GM18520 (cell line): ENCODE data around the gene EPHA2.
"Not testable (repeated sequence)": the region's sequence is repeated elsewhere in the genome, so short reads cannot be mapped to it uniquely, and the experiment has no call there.

Experiments
- ATAC-seq: cut with Tn5 transposase; IDR thresholded peaks from one replicate; pipeline ENCODE4 v1.9.1; 2021; ENCODE audit not compliant: unreplicated experiment

Gene EPHA2

DNA sequence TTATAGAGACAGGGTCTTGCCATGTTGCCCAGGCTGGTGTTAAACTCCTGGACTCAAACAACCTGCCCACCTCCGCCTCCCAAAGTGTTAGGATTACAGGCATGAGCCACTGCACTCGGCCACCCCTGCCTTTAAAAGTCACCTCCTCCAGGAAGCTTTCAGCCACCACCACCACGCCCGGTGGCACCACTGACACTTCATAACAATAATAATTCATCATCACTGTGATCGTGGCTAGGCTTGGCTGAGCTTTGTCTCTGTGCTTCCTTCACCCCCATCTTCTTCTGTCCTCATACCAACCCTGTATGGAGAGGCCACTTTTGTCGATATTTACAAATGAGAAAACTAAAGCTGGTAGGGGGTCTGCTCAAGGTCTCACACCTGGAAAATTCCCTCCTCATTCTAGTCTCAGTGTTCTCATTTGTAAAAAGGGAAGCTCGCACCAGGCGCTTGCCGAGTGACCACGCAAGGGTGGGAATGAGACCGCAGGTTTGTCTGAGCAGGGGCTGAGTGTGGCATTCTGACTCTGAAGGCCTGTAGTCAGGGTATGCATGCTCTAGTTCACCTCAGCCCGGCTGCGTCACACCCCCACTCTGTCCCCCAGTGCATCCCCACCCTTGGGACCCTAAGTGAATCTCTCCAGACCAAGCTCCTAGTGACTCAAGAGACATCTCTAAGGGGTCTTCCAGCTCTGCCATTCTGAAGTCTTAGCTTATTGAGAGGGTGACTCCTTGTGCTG is 12.9 kb upstream of the EPHA2 start:
- ATAC-seq, result no peak

- ATAC-seq, result not testable (repeated sequence)
Observed at GRCh38 chr1:16168144-16168495, 12.3 kb upstream of the EPHA2 start.

GRCh38 chr1:16167331-16168143 is 11.7 kb upstream of the EPHA2 start:
- no peak for ATAC-seq

GRCh38 chr1:16166117-16166516 is 10.2 kb upstream of the EPHA2 start:
- no peak for ATAC-seq

GRCh38 chr1:16165548-16165947 is 9.7 kb upstream of the EPHA2 start:
- no peak for ATAC-seq

DNA sequence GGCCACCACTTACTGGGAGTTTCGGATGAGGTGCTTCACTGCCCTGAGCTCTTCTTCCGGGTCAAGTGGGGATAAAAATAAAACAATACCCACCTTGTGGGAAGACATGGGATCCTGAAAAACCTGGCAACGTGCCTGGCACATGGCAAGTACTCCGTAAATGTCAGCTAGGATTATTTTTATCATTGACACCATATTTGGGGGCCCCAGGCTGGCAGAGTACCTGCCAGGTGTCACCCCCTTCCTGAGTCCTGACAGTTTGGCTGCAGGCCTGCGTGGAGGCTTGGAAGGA is 9.2 kb upstream of the EPHA2 start:
- ATAC-seq, result no peak

GRCh38 chr1:16164213-16165072 is 8.6 kb upstream of the EPHA2 start:
- no peak for ATAC-seq

DNA sequence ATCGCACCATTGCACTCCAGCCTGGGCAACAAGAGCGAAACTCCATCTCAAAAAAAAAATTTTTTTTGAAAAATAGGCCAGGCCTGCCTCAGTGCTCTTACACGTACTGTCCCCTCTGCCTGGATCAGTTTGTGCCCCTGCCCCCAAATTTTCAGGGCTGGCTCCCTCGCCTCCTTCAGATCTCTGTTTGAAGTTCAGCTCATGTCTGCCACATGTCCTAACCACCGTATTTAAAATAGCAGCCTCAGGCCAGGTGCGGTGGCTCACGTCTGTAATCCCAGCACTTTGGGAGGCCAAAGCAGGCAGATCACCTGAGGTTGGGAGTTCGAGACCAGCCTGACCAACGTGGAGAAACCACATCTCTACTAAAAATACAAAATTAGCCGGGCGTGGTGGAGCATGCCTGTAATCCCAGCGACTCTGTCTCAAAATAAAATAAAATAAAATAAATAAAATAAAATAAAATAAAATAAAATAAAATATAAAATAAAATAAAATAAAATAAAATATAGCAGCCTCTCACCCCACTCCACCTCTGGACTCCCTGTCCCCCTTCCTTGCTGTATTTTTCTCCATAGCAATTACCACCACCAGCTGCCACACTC is 7.8 kb upstream of the EPHA2 start:
- ATAC-seq, result not testable (repeated sequence)

DNA sequence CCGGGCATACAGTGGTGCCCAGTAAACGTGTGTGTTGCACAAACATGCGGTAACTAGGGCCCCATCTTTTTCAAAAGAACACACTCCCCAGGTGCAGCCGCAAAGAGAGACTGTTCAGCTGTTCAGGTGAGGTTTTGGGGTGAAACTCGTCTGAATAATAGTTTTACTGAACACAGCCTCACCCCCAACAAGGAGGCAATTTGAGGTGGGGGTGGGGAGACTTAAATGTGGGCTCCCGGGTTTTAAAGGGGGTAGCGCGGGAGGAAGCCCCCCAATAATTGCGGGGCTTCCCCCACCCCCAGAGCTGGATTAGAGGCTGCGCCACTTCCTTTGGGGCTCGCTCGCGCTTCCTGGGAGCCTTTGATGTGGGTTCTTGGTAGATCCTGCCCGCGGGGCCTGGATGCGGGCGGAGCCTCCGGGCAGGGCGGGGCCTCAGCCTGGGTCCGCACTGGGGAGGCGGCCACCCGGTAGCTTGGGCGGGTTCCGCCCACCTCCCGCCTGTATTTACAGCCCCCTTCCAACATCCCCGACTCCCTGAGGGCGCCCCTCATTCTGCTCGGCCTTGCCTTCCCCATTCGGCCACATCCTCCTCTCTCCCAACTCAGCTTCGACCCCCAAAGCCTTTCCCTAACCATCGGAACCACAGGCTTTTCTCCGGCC is 6.4 kb upstream of the EPHA2 start:
- no peak for ATAC-seq

DNA sequence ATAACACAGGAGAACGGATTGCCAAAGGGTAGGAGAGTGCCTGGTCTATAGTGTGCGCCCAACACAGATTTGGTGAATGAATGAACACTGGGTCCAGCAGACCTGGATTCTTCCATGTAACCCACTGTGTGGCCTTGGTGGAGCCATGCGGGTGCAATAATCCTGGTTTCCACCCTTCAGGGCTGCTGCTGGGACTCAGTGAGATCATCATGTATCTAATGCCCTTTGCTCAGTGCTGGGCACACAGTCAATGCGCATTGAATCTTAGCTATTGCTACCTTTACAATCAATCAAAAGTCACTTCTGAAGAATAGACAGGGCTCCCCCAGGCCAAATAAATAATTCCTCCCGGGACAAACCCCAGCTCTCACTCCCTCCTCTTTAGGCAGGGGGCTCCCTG is 5.8 kb upstream of the EPHA2 start:
- no peak for ATAC-seq

- ATAC-seq, result no peak
Observed at GRCh38 chr1:16158993-16159831, 3.3 kb upstream of the EPHA2 start.

DNA sequence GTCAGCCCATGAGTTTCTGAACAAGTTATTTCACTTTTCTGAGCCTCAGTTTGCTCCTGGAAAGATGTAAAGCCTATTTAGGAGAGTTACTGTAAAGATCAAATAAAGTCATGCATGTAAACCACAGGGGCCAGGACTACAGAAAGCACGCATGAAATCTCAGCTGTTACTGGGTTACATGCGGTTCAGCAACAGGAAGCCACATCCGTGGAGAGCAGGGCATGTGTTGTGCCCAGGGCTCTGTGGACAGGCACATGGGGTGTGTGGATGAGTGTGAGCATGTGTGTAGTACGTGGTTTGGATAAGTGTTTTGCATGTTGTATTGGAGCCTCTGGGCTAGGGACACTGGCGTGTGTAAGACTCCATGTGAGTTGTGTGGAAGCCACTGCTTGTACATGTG is 2.2 kb upstream of the EPHA2 start:
- no peak for ATAC-seq

- no peak for ATAC-seq
Observed at GRCh38 chr1:16156848-16157495, 1.1 kb upstream of the EPHA2 start.

- no peak for ATAC-seq
Observed at GRCh38 chr1:16153999-16154673, 1.7 kb downstream of the EPHA2 start.

- no peak for ATAC-seq
Observed at GRCh38 chr1:16153096-16153998, 2.5 kb downstream of the EPHA2 start.

- ATAC-seq, result no peak
Observed at GRCh38 chr1:16152481-16153087, 3.3 kb downstream of the EPHA2 start.

GRCh38 chr1:16151995-16152384 is 3.9 kb downstream of the EPHA2 start:
- no peak for ATAC-seq
